ENCODE measurements around the gene RAB17.

The RAB17 gene

DNA sequence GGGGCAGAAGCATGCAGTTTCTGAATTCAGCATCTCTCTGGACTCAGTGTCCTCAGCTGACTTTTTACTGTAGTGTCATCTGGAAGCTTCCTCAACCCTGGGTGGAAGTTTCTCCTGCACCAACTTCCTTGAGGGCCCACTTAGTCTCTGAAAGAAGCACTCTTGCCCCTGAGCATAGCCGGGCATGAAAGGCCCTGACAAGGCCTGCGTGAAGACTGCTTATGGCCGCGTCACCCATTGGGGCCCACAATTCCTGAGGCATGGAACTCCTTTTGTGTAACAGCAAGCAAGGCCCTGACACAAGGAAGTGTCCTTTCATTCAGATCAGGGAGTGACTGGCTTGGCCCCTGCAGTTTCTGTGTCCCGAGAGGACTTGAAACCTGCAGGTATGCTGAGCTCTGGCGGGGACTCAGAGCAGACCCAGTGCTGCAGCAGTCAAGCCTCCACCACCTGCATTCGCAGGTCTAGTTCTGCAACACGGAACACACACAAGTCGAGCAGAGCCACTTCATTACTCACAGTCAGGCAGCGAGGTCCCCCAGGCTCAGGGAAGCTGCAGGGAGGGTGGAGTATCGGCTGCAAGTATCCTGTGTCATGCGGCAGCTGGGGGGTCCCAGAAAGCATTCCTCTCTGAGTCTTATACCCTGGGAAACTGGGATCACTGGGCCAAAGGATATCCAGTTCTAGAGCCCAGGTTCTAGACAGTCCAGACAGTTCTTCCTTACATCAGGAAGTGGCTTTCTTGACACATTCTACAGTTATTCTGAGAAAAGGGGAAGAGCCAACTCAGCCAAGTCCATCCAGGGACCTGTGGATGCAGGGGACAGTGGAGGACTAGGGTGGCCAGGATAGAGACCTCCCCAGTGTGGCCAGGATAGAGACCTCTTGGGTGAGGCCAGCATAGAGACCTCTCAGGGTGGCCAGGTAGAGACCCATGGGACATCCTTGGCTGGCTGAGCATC, 59.8 kb downstream of the RAB17 start:
- ATAC-seq = no peak
- TF ChIP-seq ZFP30 (CRISPR knock-in tag; IDR thresholded peaks at IDR 0.05) = no peak

GRCh38 chr2:237529452-237530402, 60.8 kb downstream of the RAB17 start:
- ATAC-seq = no peak

DNA sequence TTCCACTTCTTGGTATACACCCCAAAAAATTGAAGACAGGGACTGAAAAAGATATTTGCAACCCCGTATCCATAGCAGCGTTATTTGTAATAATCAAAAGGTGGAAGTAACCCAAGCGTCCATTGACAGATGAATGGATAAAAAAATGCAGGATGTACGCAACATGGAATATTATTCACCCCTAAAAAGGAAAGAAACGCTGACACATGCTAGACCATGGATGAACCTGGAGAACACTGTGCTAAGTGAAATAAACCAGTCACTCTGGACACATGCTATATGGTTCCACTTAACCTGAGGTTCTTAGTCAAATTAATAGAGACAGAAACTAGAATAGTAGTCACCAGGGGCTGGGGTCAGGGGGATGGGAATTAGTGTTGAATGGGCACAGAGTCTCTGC, 62.8 kb downstream of the RAB17 start:
- TF ChIP-seq ZNF565 (CRISPR knock-in tag; conservative IDR thresholded peaks at IDR 0.05; ENCODE audit: low read depth) (no peak), TSHZ2 (CRISPR knock-in tag; IDR thresholded peaks at IDR 0.05) (no peak), ZFP30 (CRISPR knock-in tag; IDR thresholded peaks at IDR 0.05) (no peak), ZFP3 (CRISPR knock-in tag; IDR thresholded peaks at IDR 0.05) (no peak), TOX (CRISPR knock-in tag; IDR thresholded peaks at IDR 0.05; ENCODE audit: borderline replicate concordance) (no peak), ZC3H10 (CRISPR knock-in tag; IDR thresholded peaks at IDR 0.05) (no peak), CSDC2 (CRISPR knock-in tag; IDR thresholded peaks at IDR 0.05) (no peak)
- TF ChIP-seq, protein P1, sequence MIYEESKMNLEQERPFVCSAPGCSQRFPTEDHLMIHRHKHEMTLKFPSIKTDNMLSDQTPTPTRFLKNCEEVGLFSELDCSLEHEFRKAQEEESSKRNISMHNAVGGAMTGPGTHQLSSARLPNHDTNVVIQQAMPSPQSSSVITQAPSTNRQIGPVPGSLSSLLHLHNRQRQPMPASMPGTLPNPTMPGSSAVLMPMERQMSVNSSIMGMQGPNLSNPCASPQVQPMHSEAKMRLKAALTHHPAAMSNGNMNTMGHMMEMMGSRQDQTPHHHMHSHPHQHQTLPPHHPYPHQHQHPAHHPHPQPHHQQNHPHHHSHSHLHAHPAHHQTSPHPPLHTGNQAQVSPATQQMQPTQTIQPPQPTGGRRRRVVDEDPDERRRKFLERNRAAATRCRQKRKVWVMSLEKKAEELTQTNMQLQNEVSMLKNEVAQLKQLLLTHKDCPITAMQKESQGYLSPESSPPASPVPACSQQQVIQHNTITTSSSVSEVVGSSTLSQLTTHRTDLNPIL (CRISPR knock-in tag; IDR thresholded peaks at IDR 0.05; ENCODE audit: low read depth) = no peak
- TF ChIP-seq, protein P2, sequence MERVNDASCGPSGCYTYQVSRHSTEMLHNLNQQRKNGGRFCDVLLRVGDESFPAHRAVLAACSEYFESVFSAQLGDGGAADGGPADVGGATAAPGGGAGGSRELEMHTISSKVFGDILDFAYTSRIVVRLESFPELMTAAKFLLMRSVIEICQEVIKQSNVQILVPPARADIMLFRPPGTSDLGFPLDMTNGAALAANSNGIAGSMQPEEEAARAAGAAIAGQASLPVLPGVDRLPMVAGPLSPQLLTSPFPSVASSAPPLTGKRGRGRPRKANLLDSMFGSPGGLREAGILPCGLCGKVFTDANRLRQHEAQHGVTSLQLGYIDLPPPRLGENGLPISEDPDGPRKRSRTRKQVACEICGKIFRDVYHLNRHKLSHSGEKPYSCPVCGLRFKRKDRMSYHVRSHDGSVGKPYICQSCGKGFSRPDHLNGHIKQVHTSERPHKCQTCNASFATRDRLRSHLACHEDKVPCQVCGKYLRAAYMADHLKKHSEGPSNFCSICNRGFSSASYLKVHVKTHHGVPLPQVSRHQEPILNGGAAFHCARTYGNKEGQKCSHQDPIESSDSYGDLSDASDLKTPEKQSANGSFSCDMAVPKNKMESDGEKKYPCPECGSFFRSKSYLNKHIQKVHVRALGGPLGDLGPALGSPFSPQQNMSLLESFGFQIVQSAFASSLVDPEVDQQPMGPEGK (CRISPR knock-in tag; IDR thresholded peaks at IDR 0.05; ENCODE audit: borderline replicate concordance) = no peak
- ATAC-seq = no peak

More at GRCh38 chr2:237529452-237530402, 60.8 kb downstream of the RAB17 start:
- TF ChIP-seq, protein P3, sequence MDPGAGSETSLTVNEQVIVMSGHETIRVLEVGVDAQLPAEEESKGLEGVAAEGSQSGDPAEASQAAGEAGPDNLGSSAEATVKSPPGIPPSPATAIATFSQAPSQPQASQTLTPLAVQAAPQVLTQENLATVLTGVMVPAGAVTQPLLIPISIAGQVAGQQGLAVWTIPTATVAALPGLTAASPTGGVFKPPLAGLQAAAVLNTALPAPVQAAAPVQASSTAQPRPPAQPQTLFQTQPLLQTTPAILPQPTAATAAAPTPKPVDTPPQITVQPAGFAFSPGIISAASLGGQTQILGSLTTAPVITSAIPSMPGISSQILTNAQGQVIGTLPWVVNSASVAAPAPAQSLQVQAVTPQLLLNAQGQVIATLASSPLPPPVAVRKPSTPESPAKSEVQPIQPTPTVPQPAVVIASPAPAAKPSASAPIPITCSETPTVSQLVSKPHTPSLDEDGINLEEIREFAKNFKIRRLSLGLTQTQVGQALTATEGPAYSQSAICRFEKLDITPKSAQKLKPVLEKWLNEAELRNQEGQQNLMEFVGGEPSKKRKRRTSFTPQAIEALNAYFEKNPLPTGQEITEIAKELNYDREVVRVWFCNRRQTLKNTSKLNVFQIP (CRISPR knock-in tag; IDR thresholded peaks at IDR 0.05; ENCODE audit: borderline replicate concordance, low read depth) = no peak
- TF ChIP-seq ARNTL (CRISPR knock-in tag; IDR thresholded peaks at IDR 0.05; ENCODE audit: borderline replicate concordance, low read depth) = no peak
- TF ChIP-seq TOX (CRISPR knock-in tag; IDR thresholded peaks at IDR 0.05; ENCODE audit: borderline replicate concordance) = no peak
- TF ChIP-seq, protein P1 (CRISPR knock-in tag; IDR thresholded peaks at IDR 0.05; ENCODE audit: low read depth) = no peak
- no peak for TF ChIP-seq ISL1 (CRISPR knock-in tag; IDR thresholded peaks at IDR 0.05)

- no peak for ATAC-seq
- TF ChIP-seq ARNTL (CRISPR knock-in tag; IDR thresholded peaks at IDR 0.05; ENCODE audit: borderline replicate concordance, low read depth) (no peak), ZFP30 (CRISPR knock-in tag; IDR thresholded peaks at IDR 0.05) (no peak), ISL1 (CRISPR knock-in tag; IDR thresholded peaks at IDR 0.05) (no peak), CSDC2 (CRISPR knock-in tag; IDR thresholded peaks at IDR 0.05) (no peak), PPARA (CRISPR knock-in tag; IDR thresholded peaks at IDR 0.05; ENCODE audit: borderline replicate concordance) (no peak), TOX (CRISPR knock-in tag; IDR thresholded peaks at IDR 0.05; ENCODE audit: borderline replicate concordance) (no peak), OSR1 (CRISPR knock-in tag; IDR thresholded peaks at IDR 0.05) (no peak), ZNF565 (CRISPR knock-in tag; conservative IDR thresholded peaks at IDR 0.05; ENCODE audit: low read depth) (no peak), ZNF70 (CRISPR knock-in tag; IDR thresholded peaks at IDR 0.05) (no peak), GLIS3 (CRISPR knock-in tag; IDR thresholded peaks at IDR 0.05) (no peak), SNAI2 (CRISPR knock-in tag; IDR thresholded peaks at IDR 0.05) (no peak)
- TF ChIP-seq, protein P3 (CRISPR knock-in tag; IDR thresholded peaks at IDR 0.05; ENCODE audit: borderline replicate concordance, low read depth) = no peak
Observed at GRCh38 chr2:237527233-237527632, 63.3 kb downstream of the RAB17 start.

All from SK-N-SH treated with all-trans-retinoic acid at 6 μM for 48 hours (cell line).